ENCODE data around the gene CCDC92B. TPM values are rescaled to one million over a fixed set of nuclear protein-coding genes. Genes with fewer than 3 reads are reported as not detected.

CCDC92B gene
- total RNA-seq, 6 experiments from 2014 or later, result not detected

- Histone ChIP-seq H3K36me3 (no peaks in the 10 kb centered on the region), H3K27ac (no peak overlapping the region), H3K9me3 (no peaks in the 10 kb centered on the region), H3K4me3 (no peak overlapping the region), H3K4me1 (peaks cover 0 to 3% (median 0%) of the 10 kb centered on the region in 4 donors), H3K27me3 (peaks cover 0 to 6% of the 10 kb centered on the region in 2 donors)
- DNase-seq (no peak), ATAC-seq (no peak)
- WGBS (ENCODE audit: insufficient coverage, low coverage, low lambda C conversion rate, missing lambda C conversion rate), result 60% methylated on average over 1 of the region's 2 CpGs
- intact Hi-C loops (cut with DNase I), result no loop called here
- no peak for TF ChIP-seq POLR2A (IDR thresholded peaks at IDR 0.05)
- TF ChIP-seq, protein P1, sequence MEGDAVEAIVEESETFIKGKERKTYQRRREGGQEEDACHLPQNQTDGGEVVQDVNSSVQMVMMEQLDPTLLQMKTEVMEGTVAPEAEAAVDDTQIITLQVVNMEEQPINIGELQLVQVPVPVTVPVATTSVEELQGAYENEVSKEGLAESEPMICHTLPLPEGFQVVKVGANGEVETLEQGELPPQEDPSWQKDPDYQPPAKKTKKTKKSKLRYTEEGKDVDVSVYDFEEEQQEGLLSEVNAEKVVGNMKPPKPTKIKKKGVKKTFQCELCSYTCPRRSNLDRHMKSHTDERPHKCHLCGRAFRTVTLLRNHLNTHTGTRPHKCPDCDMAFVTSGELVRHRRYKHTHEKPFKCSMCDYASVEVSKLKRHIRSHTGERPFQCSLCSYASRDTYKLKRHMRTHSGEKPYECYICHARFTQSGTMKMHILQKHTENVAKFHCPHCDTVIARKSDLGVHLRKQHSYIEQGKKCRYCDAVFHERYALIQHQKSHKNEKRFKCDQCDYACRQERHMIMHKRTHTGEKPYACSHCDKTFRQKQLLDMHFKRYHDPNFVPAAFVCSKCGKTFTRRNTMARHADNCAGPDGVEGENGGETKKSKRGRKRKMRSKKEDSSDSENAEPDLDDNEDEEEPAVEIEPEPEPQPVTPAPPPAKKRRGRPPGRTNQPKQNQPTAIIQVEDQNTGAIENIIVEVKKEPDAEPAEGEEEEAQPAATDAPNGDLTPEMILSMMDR (IDR thresholded peaks at IDR 0.05), result no peak
Observed at GRCh38 chr17:2751491-2751890, 2.0 kb upstream of the CCDC92B start.

GRCh38 chr17:2750721-2751120, 1.3 kb upstream of the CCDC92B start:
- H3K4me3 ChIP-seq, result no peak overlapping the region
- H3K27ac ChIP-seq, result no peak overlapping the region
- peaks cover 0 to 3% (median 0%) of the 10 kb centered on the region in 4 donors for H3K4me1 ChIP-seq
- ATAC-seq (no peak), DNase-seq (no peak)
- intact Hi-C loops (cut with DNase I), result no loop called here
- H3K27me3 ChIP-seq, result peaks cover 0 to 6% of the 10 kb centered on the region in 2 donors
- no peaks in the 10 kb centered on the region for H3K36me3 ChIP-seq
- WGBS (ENCODE audit: insufficient coverage, low coverage, low lambda C conversion rate, missing lambda C conversion rate), result 35% methylated on average over 2 of the region's 2 CpGs
- TF ChIP-seq, protein P1 (IDR thresholded peaks at IDR 0.05), result no peak
- no peak for TF ChIP-seq POLR2A (IDR thresholded peaks at IDR 0.05)
- no peaks in the 10 kb centered on the region for H3K9me3 ChIP-seq

DNA sequence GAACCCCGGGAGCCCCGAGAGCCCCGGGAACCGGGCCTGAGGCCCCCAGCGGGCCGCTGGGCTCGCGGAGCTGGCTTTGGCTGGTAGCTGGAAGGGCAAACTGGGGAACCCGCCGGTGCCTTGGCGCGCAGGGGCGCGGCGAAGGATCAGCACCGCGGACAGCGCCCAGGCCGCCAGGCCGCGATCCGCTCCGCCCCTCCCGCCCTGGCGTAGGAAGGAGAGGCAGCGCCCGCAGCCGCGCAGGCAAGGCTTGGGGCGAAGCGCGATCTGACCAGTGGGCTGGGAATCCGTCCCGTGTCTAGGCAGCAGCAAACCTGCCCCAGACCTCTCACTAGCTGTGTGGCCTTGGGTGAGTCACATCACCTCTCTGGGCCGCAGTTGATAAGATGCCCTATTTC, 331 bp upstream of the CCDC92B start:
- ATAC-seq, result peak; percentile 96 to 100 (median 98)
- Histone ChIP-seq H3K4me1 (peaks cover 0 to 3% (median 0%) of the 10 kb centered on the region in 4 donors), H3K4me3 (no peak overlapping the region), H3K9me3 (no peaks in the 10 kb centered on the region), H3K27ac (no peak overlapping the region), H3K27me3 (peaks cover 0 to 6% of the 10 kb centered on the region in 2 donors), H3K36me3 (no peaks in the 10 kb centered on the region)
- intact Hi-C loops (cut with DNase I), result no loop called here
- TF ChIP-seq POLR2A (IDR thresholded peaks at IDR 0.05), result no peak
- TF ChIP-seq, protein P1 (IDR thresholded peaks at IDR 0.05), result no peak
- peak; percentile 68 to 73 (median 70) for DNase-seq
- WGBS (ENCODE audit: insufficient coverage, low coverage, low lambda C conversion rate, missing lambda C conversion rate), result no CpG with 5 or more reads among the region's 35 CpGs

DNA sequence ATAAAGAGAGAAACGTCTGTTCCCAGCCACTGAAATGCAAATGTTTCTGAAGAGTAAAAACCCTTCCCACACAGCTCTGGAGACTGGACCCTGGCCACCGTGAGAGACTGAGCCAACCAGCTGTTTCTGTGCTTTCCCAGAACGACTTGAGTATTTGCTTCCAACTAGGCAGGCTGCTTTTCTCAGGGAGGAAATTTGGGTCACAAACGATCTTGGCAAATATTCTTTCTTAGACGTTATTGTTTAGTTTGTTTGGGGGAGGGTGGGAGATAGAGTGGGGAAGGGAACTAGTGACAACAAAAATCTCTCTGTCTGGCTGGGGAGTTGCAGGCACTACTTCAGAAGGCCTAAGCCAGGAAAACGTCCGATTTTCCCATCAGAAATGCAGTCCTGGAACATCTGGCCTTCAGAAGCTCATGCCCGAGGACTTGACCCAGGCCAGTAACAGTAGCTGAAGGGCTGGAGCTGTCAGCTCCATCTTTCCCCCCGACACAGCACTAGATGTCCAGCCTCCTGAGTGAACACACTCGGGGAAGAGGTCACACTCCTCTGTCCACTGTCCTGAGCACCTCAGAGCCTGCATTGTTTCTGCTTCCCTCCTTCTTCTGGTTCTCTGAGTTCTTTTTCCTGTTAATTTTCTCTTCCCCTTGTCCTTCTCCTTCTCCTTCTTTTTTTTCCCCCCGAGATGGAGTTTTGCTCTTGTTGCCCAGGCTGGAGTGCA, 4.0 kb downstream of the CCDC92B start:
- intact Hi-C loops (cut with DNase I), result no loop called here
- no peak overlapping the region for H3K4me3 ChIP-seq
- no peak overlapping the region for H3K27ac ChIP-seq
- no peak for DNase-seq
- H3K36me3 ChIP-seq, result no peaks in the 10 kb centered on the region
- TF ChIP-seq POLR2A (IDR thresholded peaks at IDR 0.05), result no peak
- TF ChIP-seq, protein P1 (IDR thresholded peaks at IDR 0.05), result no peak
- H3K4me1 ChIP-seq, result peaks cover 0 to 3% (median 0%) of the 10 kb centered on the region in 4 donors
- H3K27me3 ChIP-seq, result peaks cover 0 to 6% of the 10 kb centered on the region in 2 donors
- WGBS (ENCODE audit: insufficient coverage, low coverage, low lambda C conversion rate, missing lambda C conversion rate), result 12% methylated on average over 11 of the region's 11 CpGs
- H3K9me3 ChIP-seq, result no peaks in the 10 kb centered on the region
- ATAC-seq, result no peak
